Embryonic facial prominence (tissue), 1 donor: ENCODE results near the gene CTBP1.

ENCODE experiments used
- DNase-seq: peaks from one replicate; pipeline ENCODE4 v3.0.0-alpha.2; 2016; ENCODE audit errors: extremely low spot score

The CTBP1 gene

DNA sequence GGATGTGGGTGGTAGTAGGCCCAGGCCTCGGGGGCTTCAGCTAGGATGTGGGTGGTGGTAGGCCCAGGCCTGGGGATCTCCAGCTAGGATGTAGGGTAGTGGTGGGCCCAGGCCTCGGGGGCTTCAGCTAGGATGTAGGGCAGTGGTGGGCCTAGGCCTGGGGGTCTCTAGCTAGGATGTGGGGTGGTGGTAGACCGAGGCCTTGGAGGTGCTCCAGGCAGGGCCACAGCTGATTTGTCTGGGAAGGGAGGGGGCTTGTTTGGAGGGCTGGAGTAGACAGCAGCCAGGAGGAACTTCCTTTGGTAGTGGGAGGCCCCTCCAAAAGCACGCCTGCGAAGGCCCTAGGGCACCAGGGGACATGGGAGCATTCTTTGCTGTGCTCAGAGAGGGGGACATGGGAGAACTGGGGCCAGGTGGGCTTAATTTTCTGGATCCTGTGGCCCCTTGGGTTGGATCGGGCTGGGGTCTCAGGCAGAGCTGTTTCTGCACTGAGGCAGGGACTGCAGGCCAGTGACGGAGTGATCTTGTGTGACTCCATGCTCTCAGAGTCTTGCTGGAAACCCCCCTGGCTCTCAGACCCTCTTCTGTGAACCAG lies 73.2 kb downstream of the CTBP1 start:
- peak; percentile 3 for DNase-seq

DNA sequence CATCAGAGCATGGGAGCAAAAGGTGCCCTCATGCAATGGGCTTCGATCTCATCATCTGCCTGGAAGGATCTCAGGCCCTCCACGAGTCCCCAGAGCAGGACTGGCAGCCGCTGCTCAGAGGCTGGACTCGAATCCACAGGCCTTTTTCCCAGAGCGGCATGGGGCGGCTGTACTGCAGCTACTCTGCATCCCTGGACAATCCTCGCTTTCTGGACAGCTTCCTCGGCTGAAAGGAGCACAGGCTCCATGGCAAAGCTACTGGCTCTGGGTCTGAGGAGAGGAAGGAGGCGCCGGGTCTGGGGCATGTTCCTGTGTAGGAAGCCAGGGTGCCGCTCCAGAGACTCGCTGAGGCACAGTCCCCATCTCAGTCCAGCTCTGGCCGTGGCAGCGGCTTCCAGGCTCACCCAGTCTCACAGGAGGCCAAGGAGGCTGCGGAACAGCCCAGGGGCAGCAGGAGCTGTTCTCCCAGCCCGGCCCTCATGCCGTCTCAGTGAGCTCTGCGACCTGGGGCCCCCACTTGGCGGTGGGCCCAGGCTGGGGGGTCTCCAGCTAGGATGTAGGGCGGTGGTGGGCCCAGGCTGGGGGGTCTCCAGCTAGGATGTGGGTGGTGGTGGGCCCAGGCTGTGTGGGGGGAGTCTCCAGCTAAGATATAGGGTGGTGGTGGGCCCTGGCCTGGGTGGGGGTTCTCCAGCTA lies 73.8 kb downstream of the CTBP1 start:
- DNase-seq = peak; percentile 5

DNA sequence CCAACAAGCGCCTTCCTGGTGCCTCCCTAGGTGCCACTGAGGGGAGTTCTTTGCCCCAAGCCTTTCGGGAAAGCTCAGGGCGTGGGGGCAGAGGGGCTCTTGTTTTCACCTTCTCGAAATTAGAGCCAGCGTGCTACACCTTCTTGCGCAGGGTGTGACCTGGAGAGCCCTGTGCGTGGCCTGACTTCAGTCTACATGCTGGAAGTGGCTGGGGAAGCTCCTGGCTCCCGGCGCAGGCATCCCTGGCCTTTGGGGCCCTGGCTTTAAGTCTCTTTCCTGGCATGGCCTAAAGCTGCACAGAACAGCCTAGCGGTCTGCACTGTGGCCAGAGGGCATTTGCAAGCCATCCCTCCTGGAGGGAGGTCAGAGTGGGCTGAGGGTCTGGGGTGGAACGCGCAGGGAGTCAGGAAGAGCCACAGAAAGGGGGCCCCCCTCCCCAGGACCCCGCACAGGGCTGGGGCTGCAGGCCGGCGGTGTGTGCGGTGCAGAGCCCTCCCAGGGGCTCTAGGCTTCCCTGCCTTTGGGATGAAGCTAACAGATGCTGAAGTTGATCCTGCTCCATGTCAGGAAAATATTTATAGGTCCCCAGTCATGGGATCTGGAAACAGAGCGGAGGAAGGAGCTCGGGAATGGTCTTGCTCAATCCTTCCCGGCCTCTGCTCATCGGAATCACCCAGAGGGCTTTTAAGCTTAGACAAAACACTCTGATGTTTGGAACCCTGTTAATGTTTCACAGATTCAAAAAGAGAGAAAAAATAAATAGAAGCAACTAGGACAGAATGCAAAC lies 75.8 kb downstream of the CTBP1 start:
- no peak for DNase-seq

DNA sequence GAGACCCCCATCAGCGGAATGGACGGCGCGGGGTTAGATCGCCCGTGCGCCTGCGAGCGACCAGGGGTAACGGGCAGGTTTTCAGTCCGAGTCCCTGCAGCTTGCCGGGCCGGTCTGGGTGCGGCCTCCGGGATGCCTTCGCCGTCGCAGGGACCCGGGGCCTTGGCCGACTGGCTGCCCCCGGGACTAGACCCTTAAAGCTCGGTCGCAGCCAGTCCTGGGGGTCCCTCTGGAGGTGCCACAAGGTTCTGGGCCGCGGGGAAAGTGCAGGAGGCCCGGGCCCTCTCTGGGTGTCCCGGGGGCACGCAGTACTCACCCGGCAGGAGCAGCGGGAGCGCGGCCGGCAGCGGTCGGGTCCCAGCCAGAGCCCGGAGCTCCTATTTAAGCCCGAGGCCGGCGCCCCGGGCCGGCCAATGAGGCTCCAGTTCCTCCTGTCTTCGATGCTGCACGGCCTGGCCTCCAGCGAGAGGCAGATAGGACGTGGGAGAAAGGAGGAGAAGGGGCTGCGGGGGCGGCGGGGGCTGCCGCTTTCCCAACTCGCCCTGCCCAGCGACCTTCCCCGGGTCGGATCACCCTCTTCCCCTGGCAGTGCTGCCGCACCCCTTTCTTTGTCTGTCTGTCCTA lies 76.6 kb downstream of the CTBP1 start, which contains the start of gene SPON2:
Gene SPON2 (minus strand): TSS at position 356 of the 624 bp plus-strand sequence.
- DNase-seq = no peak

DNA sequence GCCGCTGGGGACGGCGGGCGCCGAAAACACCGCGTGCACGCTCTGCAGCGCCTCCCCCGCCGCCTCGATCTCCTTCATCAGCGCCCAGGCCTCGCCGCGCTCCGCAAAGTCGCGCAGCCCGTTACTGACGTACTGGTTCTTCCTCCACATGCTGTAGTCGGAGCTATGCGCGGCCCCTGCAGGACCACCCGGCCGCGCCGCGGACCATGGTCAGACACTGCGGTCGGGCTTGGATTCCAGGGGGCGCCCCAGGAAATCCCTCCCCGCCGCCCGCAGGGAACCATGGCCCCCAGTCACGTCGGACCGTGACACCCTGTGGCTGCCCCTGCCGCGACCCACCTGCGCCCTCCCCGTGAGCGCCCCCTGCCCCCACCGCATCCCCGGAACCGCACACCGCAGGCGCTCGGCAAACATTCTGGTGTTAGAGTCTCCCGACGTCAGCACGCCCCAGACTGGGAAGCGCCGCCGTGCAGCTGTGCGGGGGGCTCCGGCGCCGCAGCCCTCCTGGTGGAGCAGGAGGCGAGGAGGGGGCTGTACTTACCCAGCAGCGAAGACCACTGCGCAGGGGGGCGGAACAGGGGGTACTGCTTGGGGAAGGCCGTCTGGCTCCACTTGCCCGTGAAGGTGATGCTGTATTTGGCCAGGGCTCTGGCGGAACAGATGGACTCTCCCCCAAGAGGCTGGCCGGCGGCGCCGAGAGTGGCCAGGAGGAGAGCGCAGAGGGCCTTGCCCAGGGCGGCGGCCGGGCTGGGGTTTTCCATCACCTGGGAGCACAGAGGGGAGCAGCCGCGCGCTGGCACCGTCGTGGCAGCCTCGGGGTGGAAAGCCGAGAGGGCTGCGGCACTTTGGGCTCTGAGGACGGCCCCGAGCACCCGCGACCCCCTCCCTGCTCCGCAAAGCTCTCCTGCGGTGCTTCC lies 77.4 kb downstream of the CTBP1 start:
- no peak for DNase-seq

DNA sequence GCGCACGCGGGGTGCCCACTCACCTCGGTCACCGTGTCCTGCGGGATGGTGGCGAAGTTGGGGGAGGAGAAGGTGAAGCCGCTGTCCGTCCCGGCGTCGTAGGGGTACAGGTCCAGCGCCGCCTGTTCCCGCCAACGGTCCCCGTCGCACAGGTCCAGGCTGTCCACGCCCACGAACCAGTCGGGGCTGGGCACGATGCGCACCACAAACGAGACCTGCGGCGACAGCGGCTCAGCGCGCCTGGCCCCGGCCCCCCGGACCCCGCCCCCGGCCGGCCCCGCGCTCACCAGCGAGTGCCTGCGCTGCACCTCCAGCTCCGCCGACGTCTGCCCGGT lies 78.0 kb downstream of the CTBP1 start:
- DNase-seq = no peak

DNA sequence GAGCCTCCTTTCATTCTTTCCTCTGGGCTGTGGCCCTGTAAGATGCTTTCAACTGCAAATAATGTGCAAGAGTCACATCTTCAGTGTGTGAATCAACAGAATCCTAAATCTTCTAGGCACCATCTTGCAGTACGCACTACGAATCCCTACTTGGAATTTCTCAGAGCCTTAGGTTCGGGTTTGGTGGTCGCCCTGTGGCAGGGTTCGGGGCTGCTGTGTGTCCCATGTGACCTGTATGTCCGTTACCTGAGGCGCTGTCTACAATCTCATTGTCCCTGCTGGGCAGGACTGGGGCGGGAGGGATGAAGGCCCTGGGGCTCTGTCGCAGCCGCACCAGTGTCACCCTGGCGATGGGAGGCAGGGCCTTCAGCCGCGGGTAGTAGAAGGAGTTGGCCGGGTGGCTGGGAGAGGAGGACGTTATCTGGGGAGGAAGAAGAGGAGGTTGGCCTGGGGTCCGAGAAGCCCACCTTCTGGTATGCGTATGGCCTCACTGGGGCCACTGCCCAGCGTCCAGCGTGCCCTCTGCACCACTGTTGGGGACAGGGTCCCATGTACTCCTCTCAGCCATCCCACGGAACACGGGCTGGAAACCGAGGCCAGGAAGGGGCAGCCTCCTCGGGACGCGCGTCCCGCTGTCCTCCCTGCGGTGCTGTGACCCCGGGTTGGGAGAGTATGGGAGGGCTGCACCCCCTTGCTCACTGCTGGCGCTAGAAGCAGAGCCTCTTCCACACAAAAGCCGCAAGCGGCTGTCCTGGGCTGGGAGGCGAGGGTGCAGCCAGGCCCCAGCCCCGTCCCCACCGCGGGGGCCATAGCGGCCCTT lies 78.6 kb downstream of the CTBP1 start:
- no peak for DNase-seq

DNA sequence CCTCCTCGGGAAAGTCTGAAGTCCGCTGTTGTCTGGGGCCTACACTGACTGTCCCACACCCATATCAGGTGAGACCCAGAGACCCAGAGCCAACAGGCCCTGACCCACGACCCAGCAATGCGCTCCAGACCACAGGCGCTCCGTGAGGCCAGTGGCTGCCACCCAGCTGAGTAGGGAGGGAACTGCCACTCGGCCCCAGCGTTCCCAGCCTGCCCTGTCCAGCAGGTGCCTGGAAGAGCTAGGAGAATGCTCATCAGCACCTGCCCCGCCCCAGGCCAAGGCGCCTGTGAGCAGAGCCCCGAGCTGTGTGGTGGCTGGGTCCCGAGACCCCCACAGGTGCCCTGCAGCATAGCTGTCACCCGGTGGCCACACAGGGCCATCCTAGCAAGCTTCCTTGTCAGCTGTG lies 79.2 kb downstream of the CTBP1 start:
- DNase-seq = no peak

DNA sequence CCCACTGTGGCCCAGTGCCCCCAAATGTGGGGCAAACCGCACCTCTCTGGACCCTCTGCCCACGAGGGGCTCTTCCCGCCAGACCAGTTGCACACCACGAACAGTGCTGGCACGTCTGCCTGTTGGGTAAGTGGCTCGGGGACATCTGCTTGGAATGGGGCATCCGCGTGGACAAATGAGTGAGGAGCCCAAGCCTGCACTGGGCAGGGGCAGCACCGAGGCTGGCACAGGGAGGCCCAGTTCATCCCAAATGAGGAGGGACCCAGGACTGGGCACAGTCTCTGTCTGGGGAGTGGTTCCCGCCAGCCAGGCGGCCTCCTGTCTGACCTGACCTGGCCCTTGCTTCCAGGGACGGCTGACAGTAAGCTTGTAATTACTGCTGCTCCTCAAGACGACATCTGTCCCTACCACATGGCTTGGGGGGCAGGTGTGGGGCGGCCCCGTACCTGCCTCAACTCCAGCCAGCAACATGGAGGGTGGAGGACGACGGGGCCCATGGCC lies 79.7 kb downstream of the CTBP1 start:
- DNase-seq = no peak

DNA sequence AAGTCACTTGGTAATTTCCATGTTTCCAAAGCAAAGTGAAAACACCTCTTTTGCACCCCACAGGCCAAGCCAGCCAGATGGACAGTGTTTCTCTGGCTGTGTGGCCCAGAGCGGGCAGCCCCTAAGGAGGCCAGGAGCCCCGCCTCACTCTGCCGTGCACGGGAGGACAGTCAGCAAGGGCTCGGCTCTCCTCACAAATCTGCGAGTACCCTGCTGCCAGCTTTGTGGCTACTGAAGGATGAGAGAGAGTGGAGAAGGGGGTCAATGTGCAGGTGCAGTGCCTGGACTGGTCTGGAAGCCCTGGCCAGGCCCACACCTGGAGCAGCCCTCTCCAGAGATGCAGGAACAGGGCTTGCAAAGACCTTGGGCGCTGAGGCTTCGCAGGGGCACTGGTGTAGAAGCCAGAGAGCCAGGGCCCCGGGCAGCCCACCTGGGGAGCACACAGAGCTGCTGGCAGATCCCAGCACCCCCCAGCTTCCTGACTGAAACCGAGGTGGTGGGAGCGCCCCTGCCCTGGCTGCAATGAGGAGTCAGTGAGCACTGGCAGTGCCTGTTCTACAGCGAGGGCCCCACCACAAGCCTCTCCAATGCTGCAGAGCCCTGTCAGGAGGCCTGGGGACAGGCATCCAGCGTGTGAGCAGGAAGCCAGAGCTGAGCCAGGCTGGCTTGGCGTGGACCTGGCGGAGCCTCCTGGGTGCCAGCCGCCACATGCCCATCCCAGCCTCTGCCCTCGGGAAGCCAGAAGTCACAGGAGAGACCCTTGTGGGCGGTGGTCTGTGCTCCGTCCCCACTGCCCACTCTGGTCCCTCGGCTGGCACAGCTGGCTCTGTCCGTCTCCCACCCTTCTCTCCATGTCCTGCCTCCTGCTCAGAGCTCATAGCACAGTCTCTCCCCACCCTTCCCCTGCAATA lies 80.5 kb downstream of the CTBP1 start:
- DNase-seq = no peak

DNA sequence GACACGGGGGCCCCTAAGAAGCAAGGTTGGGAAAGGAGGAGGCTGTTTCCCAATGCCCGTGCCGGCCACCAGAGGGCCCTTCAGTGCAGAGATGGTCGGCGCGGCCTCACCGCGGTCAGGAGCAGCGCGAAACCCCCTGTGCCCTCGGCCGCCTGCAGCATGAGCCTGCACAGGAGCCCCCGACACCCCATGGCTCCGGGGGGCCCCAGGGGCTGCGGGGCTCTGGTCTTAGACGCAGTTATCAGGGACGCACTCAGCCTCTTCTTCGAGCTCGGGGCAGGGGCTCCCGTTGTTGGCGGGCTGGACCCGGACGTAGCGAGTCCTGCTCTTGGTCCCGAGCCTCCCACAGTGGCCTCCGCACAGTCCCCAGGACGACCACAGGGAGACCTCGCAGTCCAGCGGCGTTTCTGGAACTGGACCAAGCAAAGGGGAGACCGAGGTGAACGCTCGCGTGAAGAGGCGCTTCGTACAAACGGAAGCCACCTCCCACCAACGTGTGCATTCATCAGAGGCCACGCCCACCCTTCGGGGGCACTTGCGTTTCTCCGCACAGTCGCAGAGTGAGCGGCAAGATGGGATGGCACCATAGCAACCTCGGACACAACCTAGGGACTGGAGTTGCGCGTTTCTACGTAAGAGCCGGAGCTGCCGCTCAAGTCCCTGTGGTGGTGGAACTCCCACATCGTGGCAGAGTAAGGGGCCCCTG lies 81.5 kb downstream of the CTBP1 start:
- DNase-seq = peak; percentile 71

DNA sequence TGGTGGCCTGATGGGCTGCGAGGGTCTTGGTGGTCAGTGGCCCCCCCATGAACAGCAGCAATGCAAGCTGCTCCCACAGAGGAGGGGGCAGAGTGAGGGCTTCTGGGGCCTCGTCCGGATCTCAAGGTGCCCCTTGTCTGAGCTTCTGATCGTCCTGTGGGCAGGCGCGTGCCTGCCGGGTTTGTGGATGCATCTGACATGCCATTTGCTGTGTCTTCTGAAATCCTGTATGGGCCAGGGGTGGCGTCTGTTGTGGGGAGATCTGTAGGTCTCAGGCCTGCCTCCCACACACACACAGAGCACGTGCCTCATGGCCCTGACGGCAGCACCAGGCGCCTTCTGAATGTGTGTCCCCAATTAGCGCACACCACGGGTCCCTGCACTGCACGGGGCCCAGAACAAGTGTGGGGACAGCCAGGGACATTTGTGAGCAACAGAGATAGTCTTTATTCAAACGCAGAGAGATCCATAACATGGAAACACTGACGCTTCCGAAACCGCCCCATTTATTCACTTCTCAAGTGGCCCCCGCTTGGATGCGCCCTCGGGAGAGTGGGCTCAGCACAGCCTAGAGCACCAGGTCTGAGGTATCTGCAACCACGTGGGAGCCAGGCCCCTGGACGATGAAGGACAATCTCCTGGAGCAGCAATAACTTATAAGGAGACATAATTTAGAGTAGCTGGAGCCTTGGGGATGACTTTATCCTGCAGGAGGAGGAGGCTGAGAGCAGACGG lies 82.3 kb downstream of the CTBP1 start:
- DNase-seq = no peak

DNA sequence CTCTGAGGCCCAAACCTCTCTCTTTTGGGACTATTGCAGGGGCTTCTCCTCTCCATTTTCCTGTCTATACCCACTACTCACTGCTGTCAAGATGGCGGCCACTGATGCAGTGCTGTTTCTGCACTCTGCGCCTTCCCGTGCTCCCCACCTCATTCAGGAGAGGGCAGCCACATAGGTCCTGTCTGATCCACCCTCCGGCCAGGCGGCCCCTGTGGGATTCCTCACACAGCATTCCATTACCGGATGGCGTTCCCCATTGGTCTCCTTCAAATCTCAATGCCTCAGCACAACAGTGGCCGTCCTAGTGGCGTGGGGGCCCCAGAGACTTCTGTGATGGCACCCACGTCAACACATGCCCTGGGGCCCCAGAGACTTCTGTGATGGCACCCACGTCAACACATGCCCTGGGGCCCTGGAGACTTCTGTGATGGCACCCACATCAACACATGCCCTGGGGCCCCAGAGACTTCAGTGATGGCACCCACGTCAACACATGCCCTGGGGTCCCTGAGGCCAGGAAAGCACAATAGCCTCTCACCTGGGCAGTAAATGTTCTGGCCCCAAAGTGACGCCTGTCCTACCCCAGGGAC lies 83.9 kb downstream of the CTBP1 start:
- no peak for DNase-seq

DNA sequence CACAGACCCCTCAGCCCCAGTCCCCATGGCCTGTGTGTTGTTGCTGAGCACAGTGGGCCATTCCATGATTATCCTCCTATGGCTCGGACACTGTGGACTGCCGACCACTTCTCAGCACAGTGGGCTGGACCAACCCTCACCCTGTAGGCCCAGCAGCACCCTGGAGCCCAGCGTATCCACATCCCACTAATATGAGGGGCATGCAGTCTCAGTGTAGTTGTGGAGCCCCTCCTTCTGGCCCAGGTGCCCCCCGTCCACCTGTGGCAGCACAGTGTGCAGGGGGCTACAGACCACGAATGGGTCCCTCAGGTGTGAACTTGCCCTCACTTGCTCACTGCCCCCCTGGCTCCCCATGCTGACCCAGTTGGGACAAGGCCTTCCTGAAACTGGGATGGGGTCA lies 84.5 kb downstream of the CTBP1 start:
- DNase-seq = no peak

DNA sequence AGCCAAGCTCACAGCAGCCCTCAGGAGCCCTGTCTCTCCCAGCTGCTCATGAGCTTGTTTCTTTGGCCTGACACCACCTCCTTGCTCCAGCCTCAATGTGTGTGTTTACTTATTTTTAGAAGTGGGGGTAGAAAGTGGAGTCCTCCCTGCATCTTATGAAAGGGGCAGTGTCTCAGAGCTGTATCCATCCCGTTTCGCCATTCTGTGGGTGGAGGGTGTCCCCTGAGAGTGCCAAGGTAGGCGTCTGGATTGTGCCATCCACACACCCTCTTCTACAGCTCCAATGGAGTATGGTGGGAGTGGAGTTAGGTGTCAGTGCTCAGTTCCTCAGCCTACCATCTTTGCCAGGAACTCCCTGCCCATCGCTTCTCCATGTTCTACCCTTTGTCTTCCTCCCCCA lies 84.9 kb downstream of the CTBP1 start:
- DNase-seq = no peak
